HepG2 (cell line): ENCODE results near the gene LRRC37A. TPM values are rescaled to one million over a fixed set of nuclear protein-coding genes. Genes with fewer than 3 reads are reported as not detected.
"Not testable (repeated sequence)": the region's sequence is repeated elsewhere in the genome, so short reads cannot be mapped to it uniquely, and the experiment has no call there.

ENCODE experiments used
- ATAC-seq: fragments of 200-7000 bp; cut with Tn5 transposase; 3 replicates; pipeline ENCODE4 v1.9.1; 2020; ENCODE audit warnings: mild to moderate bottlenecking, moderate library complexity
- BruUV-seq: library from RNA; stranded (reverse); fragments of 400-500 nt; replicated peaks from 2 replicates; lab custom pipeline; 2021; lab: Mats Ljungman, UMichigan
- CTCF ChIA-PET: fragments of 300-600 bp; formaldehyde crosslinking; extraction: SDS; loops from one replicate; lab custom pipeline; 2021; ENCODE audit warnings: low total read pairs, inconsistent platforms, low intra/inter-chr PET ratio; lab: Yijun Ruan, JAX
- POLR2A ChIA-PET: fragments of 350-600 bp; sonication (Branson Sonifier 250); formaldehyde crosslinking; loops from one replicate; lab custom pipeline; 2020; ENCODE audit warnings: antibody characterized with exemption, inconsistent platforms; lab: Yijun Ruan, JAX
- DNase-seq: peaks from one replicate; pipeline ENCODE4 v3.0.0-alpha.2; 2015; ENCODE audit warnings: low spot score
- FAIRE-seq: peaks from 3 replicates; lab custom pipeline; 2011; peaks lifted over from hg19 to GRCh38; lab: Jason Lieb, UNC
- H2AFZ ChIP-seq: one replicate; pipeline ENCODE4 v1.6.1; 2011; ENCODE audit warnings: low read length, inconsistent platforms
- H3K27ac ChIP-seq: fragments of 300-600 bp; 3 replicates; pipeline ENCODE4 v1.8.0; 2011; ENCODE audit warnings: mixed run types, mild to moderate bottlenecking, mixed read lengths, low read length, inconsistent platforms; ENCODE audit not compliant: insufficient read depth; ENCODE audit errors: extremely low read length
- H3K27me3 ChIP-seq, 2 experiments: fragments of 200-600 bp in 1 of 2; 2 replicates in 1 of 2; 3 replicates in 1 of 2; pipeline versions ENCODE4 v1.6.0 to v1.8.0; 2011; ENCODE audit warnings: low read length in 2 of 2, mild to moderate bottlenecking in 2 of 2, moderate library complexity in 2 of 2, inconsistent platforms in 1 of 2; ENCODE audit not compliant: insufficient read depth in 2 of 2, control insufficient read depth in 1 of 2
- H3K36me3 ChIP-seq, 2 experiments: fragments of 200-600 bp in 1 of 2; replicated peaks in 1 of 2; 2 replicates in 1 of 2; 3 replicates in 1 of 2; pipeline versions ENCODE4 v1.5.1 to v1.8.0; 2011; ENCODE audit warnings: low read length in 2 of 2, inconsistent platforms in 1 of 2; ENCODE audit not compliant: insufficient read depth in 2 of 2, control insufficient read depth in 1 of 2
- H3K4me1 ChIP-seq: 2 replicates; pipeline ENCODE4 v1.5.1; 2012; ENCODE audit warnings: low read length, inconsistent platforms; ENCODE audit not compliant: insufficient read depth
- H3K4me2 ChIP-seq: 2 replicates; pipeline ENCODE4 v1.6.0; 2011; ENCODE audit warnings: low read depth, low read length, inconsistent platforms
- H3K4me3 ChIP-seq, 3 experiments: fragments of 200-600 bp in 1 of 3; sonication (generic), shearing (Covaris generic) in 1 of 3; replicated peaks in 1 of 3; 2 replicates each; pipeline ENCODE4 v1.5.1; 2011 to 2016; ENCODE audit warnings: low read length in 3 of 3, inconsistent platforms in 2 of 3, low read depth in 2 of 3, mild to moderate bottlenecking in 2 of 3, control low read depth in 1 of 3, mixed read lengths in 1 of 3; ENCODE audit not compliant: insufficient read depth in 1 of 3
- H3K79me2 ChIP-seq: one replicate; pipeline ENCODE4 v1.6.1; 2011; ENCODE audit warnings: low read length, inconsistent platforms; ENCODE audit not compliant: insufficient read depth
- H3K9ac ChIP-seq: 2 replicates; pipeline ENCODE4 v1.6.0; 2011; ENCODE audit warnings: mild to moderate bottlenecking, low read depth, low read length, inconsistent platforms; ENCODE audit not compliant: insufficient read depth
- H3K9me3 ChIP-seq: 2 replicates; pipeline ENCODE4 v1.5.1; 2012; ENCODE audit warnings: mild to moderate bottlenecking, low read length
- H4K20me1 ChIP-seq: 2 replicates; pipeline ENCODE4 v1.6.0; 2011; ENCODE audit warnings: inconsistent platforms, mild to moderate bottlenecking, low read length, moderate library complexity; ENCODE audit not compliant: insufficient read depth
- in situ Hi-C: cut with HindIII; loops from 2 replicates; pipeline ENCODE4 v1.10.0; 2017; ENCODE audit warnings: low pct_unique_long_range_greater_than_20kb; ENCODE audit not compliant: extremely low pct_ligation_motif_present
- intact Hi-C: fragments of 100-400 bp; cut with micrococcal nuclease; formaldehyde crosslinking; loops from one replicate; pipeline ENCODE4 v1.10.0; 2022; ENCODE audit not compliant: unreplicated experiment
- polyA plus RNA-seq, 8 experiments: library from polyadenylated mRNA; depleted of rRNA in 3 of 8; stranded (reverse) in 7 of 8; unstranded in 1 of 8; fragments of >200 nt; fragmentation: Illumina TruSeq in 4 of 8; extraction: Trizol in 4 of 8; gene quantifications; 2 replicates each; pipeline versions ENCODE4 v1.2.1 to v1.2.3, GENCODE V29; 2011 to 2016; ENCODE audit warnings: low read depth in 4 of 8, missing spikeins in 1 of 8, mixed read lengths in 1 of 8; ENCODE audit not compliant: insufficient read depth in 1 of 8
- small RNA-seq, 3 experiments: library from RNA; depleted of rRNA; stranded (forward); fragments of <200 nt; gene quantifications; one replicate each; pipeline ENCODE3, GENCODE V24; 2012; ENCODE audit warnings: low read depth in 2 of 3, low replicate concordance in 1 of 3; ENCODE audit not compliant: insufficient read length in 3 of 3, insufficient read depth in 2 of 3
- total RNA-seq, 5 experiments: library from RNA; depleted of rRNA; stranded (reverse); fragments of >200 nt; fragmentation: Illumina TruSeq; extraction: Trizol; gene quantifications; 2 replicates each; pipeline ENCODE4 v1.2.3, GENCODE V29; 2016; ENCODE audit warnings: low read depth in 1 of 5

LRRC37A gene
- total and polyA plus RNA-seq, 2 of the 13 experiments (the other 11 are each of a cell fraction or from before 2014, with no cell fraction given) = 0.97 to 1.3 TPM

DNA sequence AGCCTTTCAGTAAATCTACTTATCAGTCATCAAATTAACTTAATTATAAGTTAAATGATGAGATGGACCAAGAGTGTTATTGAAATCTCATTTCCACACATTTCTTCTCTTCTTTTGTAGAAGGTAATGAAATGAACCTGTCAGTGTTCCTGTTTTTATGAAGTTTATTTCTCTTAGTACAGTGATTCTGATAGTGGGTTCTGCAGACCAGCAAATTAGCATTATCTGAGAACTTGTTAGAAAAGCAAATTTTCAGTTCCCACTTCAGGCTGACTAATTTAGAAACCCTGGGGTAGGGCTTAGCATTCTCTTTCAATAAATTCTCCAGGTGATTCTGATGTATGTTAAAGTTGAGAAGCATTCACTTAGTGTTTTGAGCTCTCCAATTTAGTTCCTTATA, 90.6 kb downstream of the LRRC37A start:
- CTCF ChIA-PET, BruUV-seq, H3K4me3 ChIP-seq, H3K27me3 ChIP-seq, H3K4me2 ChIP-seq, H3K9ac ChIP-seq, FAIRE-seq, POLR2A ChIA-PET, intact Hi-C loops, in situ Hi-C loops, DNase-seq, H3K79me2 ChIP-seq, H3K4me1 ChIP-seq, H3K9me3 ChIP-seq, H4K20me1 ChIP-seq, H3K27ac ChIP-seq, ATAC-seq, H2AFZ ChIP-seq, H3K36me3 ChIP-seq: not testable (repeated sequence)

Small RNA genes within 50 kb of the gene (small RNA-seq; reads per million reads assigned to genes)
- gene RN7SL656P = 0 reads per million in 3 experiments

Other genes starting within 250 kb of the LRRC37A start
- gene KANSL1, start 101.7 kb upstream of the LRRC37A start, total RNA-seq (2016; rRNA removed; fragmentation: Illumina TruSeq; extraction: Trizol) = 59.6 and 60.9 TPM in 2 replicates
- gene KANSL1, start 101.7 kb upstream of the LRRC37A start, polyA plus RNA-seq (2011; rRNA removed) = 22.8 and 24.0 TPM in 2 replicates
- 25.8 and 37.0 TPM in 2 replicates for gene ARL17B, start 66.6 kb downstream of the LRRC37A start, total RNA-seq (2016; rRNA removed; fragmentation: Illumina TruSeq; extraction: Trizol)
- gene ARL17B, start 66.6 kb downstream of the LRRC37A start, polyA plus RNA-seq (2011; rRNA removed) = 13.9 and 14.2 TPM in 2 replicates
- 2.1 and 3.4 TPM in 2 replicates for gene LRRC37A2, start 217.3 kb downstream of the LRRC37A start, total RNA-seq (2016; rRNA removed; fragmentation: Illumina TruSeq; extraction: Trizol)
- gene LRRC37A2, start 217.3 kb downstream of the LRRC37A start, polyA plus RNA-seq (2011; rRNA removed) = 3.3 and 4.1 TPM in 2 replicates